Natural killer cell (primary cell): Measurements from ENCODE around the gene C6orf132. TPM values are rescaled to one million over a fixed set of nuclear protein-coding genes. Genes with fewer than 3 reads are reported as not detected.

Experiments
- ATAC-seq, 3 donors: fragments of 150-1000 bp in 2 of 3; fragments of 200-7000 bp in 1 of 3; cut with Tn5 transposase; 1 replicate in 1 of 3; 2 replicates in 2 of 3; pipeline ENCODE4 v1.10.0; 2021; ENCODE audit warnings: mild to moderate bottlenecking in 2 of 3, moderate library complexity in 2 of 3
- DNase-seq, 2 donors: peaks; one replicate each; pipeline versions ENCODE4 v3.0.0 to v3.0.0-alpha.2; 2013 to 2021; ENCODE audit warnings: mixed read lengths in 1 of 2
- H3K27ac ChIP-seq: one replicate; pipeline ENCODE4 v1.5.1; 2013; ENCODE audit warnings: mild to moderate bottlenecking, low read length
- H3K27me3 ChIP-seq: one replicate; pipeline ENCODE4 v1.6.1; 2013; ENCODE audit warnings: low read length; ENCODE audit not compliant: control insufficient read depth, insufficient read depth
- H3K36me3 ChIP-seq: one replicate; pipeline ENCODE4 v1.6.1; 2013; ENCODE audit warnings: low read length; ENCODE audit not compliant: control insufficient read depth, insufficient read depth
- H3K4me1 ChIP-seq: one replicate; pipeline ENCODE4 v1.6.1; 2013; ENCODE audit warnings: low read length; ENCODE audit not compliant: control insufficient read depth, insufficient read depth
- H3K4me3 ChIP-seq: one replicate; pipeline ENCODE4 v1.5.1; 2013; ENCODE audit warnings: low read length
- H3K9me3 ChIP-seq: one replicate; pipeline ENCODE4 v1.6.1; 2013; ENCODE audit warnings: low read length; ENCODE audit not compliant: control insufficient read depth, insufficient read depth
- H3K27ac Mint-ChIP-seq, 2 donors: one replicate each; pipeline ENCODE4 v1.8.0; 2022; ENCODE audit warnings: mild to moderate bottlenecking in 2 of 2, mixed read lengths in 2 of 2, moderate library complexity in 1 of 2
- H3K27me3 Mint-ChIP-seq, 2 donors: one replicate each; pipeline ENCODE4 v1.8.0; 2022; ENCODE audit warnings: low read depth in 2 of 2, mixed read lengths in 2 of 2
- H3K36me3 Mint-ChIP-seq: one replicate; pipeline ENCODE4 v1.8.0; 2022; ENCODE audit warnings: mixed read lengths
- H3K4me1 Mint-ChIP-seq, 2 donors: one replicate each; pipeline ENCODE4 v1.8.0; 2022; ENCODE audit warnings: mixed read lengths in 2 of 2
- H3K4me3 Mint-ChIP-seq: one replicate; pipeline ENCODE4 v1.8.0; 2022; ENCODE audit warnings: mild to moderate bottlenecking, moderate library complexity, mixed read lengths
- H3K9me3 Mint-ChIP-seq, 2 donors: one replicate each; pipeline ENCODE4 v1.8.0; 2022; ENCODE audit warnings: mixed read lengths in 2 of 2
- CTCF ChIP-seq: fragments of 200-600 bp; IDR thresholded peaks from one replicate; pipeline ENCODE4 v1.8.0; 2022; ENCODE audit warnings: antibody characterized with exemption
- WGBS: methylation state at CpG from one replicate; pipeline ENCODE4 v1.1.7; 2013; ENCODE audit warnings: missing lambda C conversion rate; ENCODE audit not compliant: insufficient coverage; 5-methylcytosine and 5-hydroxymethylcytosine counted together
- intact Hi-C: fragments of 100-400 bp; cut with micrococcal nuclease; formaldehyde crosslinking; loops from one replicate; pipeline ENCODE4 v1.14.2; 2022
- total RNA-seq, 4 donors: library from RNA; stranded (reverse); fragments of 120-200 nt in 1 of 4; gene quantifications; one replicate each; pipeline versions ENCODE4 v1.2.3 to v1.2.4, GENCODE V29; 2013 to 2022

C6orf132 gene
- total RNA-seq, 3 donors from 2014 or later (not counting 1 experiment from before 2014, with no cell fraction given), result 0.05 to 0.15 (median 0.14) TPM

DNA sequence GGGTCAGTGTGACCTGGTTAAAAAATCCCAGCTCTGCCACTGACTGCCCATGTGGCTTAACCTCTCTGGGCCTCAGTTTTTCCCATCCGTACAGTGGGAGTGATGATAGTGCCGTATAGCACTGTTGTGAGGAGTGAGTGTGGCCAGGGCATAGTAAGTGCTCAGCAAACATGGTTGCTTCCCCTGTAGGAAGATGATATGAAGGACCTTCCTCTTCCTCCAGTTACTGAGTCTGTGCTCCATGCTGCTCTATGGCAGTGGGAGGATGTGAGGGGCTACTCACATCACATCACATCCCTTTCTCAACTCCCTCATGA lies 13.1 kb downstream of the C6orf132 start:
- Histone ChIP-seq H3K9me3 (no peaks in the 10 kb centered on the region), H3K27me3 (no peaks in the 10 kb centered on the region), H3K27ac (no peak overlapping the region), H3K4me3 (no peak overlapping the region), H3K36me3 (no peaks in the 10 kb centered on the region), H3K4me1 (peaks cover 3% of the 10 kb centered on the region)
- Mint-ChIP-seq H3K27me3 (no peaks in the 10 kb centered on the region), H3K4me3 (no peak overlapping the region), H3K9me3 (no peaks in the 10 kb centered on the region), H3K36me3 (no peaks in the 10 kb centered on the region), H3K27ac (no peak overlapping the region), H3K4me1 (no peaks in the 10 kb centered on the region)
- DNase-seq, result no peak
- ATAC-seq, result no peak
- intact Hi-C loops, result no loop called here
- 96% methylated on average over 2 of the region's 2 CpGs for WGBS
- no peak for TF ChIP-seq CTCF

- H3K27ac ChIP-seq, result no peak overlapping the region
- no peak overlapping the region for H3K4me3 ChIP-seq
- no peaks in the 10 kb centered on the region for H3K36me3 ChIP-seq
- H3K27me3 ChIP-seq, result no peaks in the 10 kb centered on the region
- Mint-ChIP-seq H3K27ac (no peak overlapping the region), H3K27me3 (no peaks in the 10 kb centered on the region), H3K9me3 (no peaks in the 10 kb centered on the region), H3K4me3 (no peak overlapping the region), H3K4me1 (no peaks in the 10 kb centered on the region), H3K36me3 (no peaks in the 10 kb centered on the region)
- TF ChIP-seq CTCF, result no peak
- H3K4me1 ChIP-seq, result peaks cover 3% of the 10 kb centered on the region
- ATAC-seq (no peak), DNase-seq (no peak)
- WGBS, result 86% methylated on average over 25 of the region's 25 CpGs
- intact Hi-C loops, result no loop called here
- no peaks in the 10 kb centered on the region for H3K9me3 ChIP-seq
These were observed 13.7 kb downstream of the C6orf132 start for GRCh38 chr6:42128460-42129359.

- no peak overlapping the region for H3K27ac ChIP-seq
- no peaks in the 10 kb centered on the region for H3K27me3 Mint-ChIP-seq
- no peaks in the 10 kb centered on the region for H3K4me1 Mint-ChIP-seq
- no peak for DNase-seq
- H3K27me3 ChIP-seq, result no peaks in the 10 kb centered on the region
- H3K27ac Mint-ChIP-seq, result no peak overlapping the region
- no peak overlapping the region for H3K4me3 ChIP-seq
- H3K4me3 Mint-ChIP-seq, result no peak overlapping the region
- H3K9me3 ChIP-seq, result no peaks in the 10 kb centered on the region
- no peak for ATAC-seq
- H3K36me3 ChIP-seq, result no peaks in the 10 kb centered on the region
- WGBS, result 87% methylated on average over 3 of the region's 3 CpGs
- no peaks in the 10 kb centered on the region for H3K9me3 Mint-ChIP-seq
- peaks cover 3% of the 10 kb centered on the region for H3K4me1 ChIP-seq
- intact Hi-C loops, result no loop called here
- no peaks in the 10 kb centered on the region for H3K36me3 Mint-ChIP-seq
- TF ChIP-seq CTCF, result no peak
These were observed 16.8 kb downstream of the C6orf132 start for GRCh38 chr6:42125663-42126062.

DNA sequence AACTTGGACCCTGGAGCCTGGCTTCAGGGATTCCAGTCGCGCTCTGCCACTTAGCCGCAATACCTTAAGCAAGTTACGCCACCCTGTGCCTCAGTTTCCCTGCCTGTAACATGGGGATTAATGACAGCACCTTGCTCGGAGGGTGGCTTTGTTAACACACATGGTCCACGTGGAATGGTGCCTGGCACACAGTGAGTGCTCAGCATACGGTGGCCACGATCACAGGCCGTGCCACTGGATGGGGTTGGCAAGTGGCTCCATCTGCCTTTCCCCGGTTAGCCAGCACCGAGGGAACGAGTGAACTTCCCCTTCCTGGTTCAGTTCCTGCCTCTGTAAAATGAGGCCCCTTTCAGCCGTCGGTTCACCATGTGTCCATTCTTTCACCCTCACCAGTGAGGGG lies 17.2 kb downstream of the C6orf132 start:
- no peak for DNase-seq
- H3K4me1 ChIP-seq, result peaks cover 3% of the 10 kb centered on the region
- no peaks in the 10 kb centered on the region for H3K27me3 ChIP-seq
- Mint-ChIP-seq H3K9me3 (no peaks in the 10 kb centered on the region), H3K36me3 (no peaks in the 10 kb centered on the region), H3K27ac (no peak overlapping the region), H3K4me3 (no peak overlapping the region), H3K27me3 (no peaks in the 10 kb centered on the region), H3K4me1 (no peaks in the 10 kb centered on the region)
- ATAC-seq, result no peak
- intact Hi-C loops, result no loop called here
- H3K4me3 ChIP-seq, result no peak overlapping the region
- WGBS, result 78% methylated on average over 12 of the region's 14 CpGs
- H3K27ac ChIP-seq, result no peak overlapping the region
- TF ChIP-seq CTCF, result no peak
- H3K36me3 ChIP-seq, result no peaks in the 10 kb centered on the region
- H3K9me3 ChIP-seq, result no peaks in the 10 kb centered on the region
